ENCODE data around the gene PDGFRA.

The PDGFRA gene

GRCh38 chr4:54228961-54229501, at the start of gene PDGFRA:
Gene PDGFRA (plus strand): TSS chr4:54229293. CDS start chr4:54258769, 29,476 bp downstream.
- TF ChIP-seq POLR2A (IDR thresholded peaks at IDR 0.05; ENCODE audit: low read length): no peak
- no peak for TF ChIP-seq GATA1 (IDR thresholded peaks at IDR 0.05; ENCODE audit: low read depth, low read length)
- no peak for DNase-seq

GRCh38 chr4:54184581-54184980, 44.5 kb upstream of the PDGFRA start:
- TF ChIP-seq POLR2A (IDR thresholded peaks at IDR 0.05; ENCODE audit: low read length) (no peak), GATA1 (IDR thresholded peaks at IDR 0.05; ENCODE audit: low read depth, low read length) (no peak)
- no peak for DNase-seq

GRCh38 chr4:54185044-54185780, 43.9 kb upstream of the PDGFRA start:
- TF ChIP-seq GATA1 (IDR thresholded peaks at IDR 0.05; ENCODE audit: low read depth, low read length): no peak
- no peak for TF ChIP-seq POLR2A (IDR thresholded peaks at IDR 0.05; ENCODE audit: low read length)
- peak; percentile 22 to 30 for DNase-seq

DNA sequence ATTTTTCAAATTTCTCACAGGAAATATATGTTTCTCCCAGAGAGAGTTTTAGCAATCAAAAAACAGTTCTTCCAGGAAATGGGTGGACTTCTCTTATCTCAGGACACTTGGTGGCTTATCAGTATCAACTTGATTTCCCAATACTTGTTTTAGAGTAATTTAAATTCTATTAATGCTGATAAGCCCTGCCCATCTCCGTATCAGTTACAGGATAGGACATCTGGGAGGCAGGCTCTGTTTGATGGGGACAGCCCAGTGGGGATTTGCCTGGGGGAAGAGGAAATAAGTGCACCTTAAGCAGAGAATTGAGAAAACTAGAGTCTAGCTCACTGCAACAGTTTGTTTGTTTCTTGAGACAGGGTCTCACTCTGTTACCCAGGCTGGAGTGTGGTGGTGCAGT, 43.2 kb upstream of the PDGFRA start:
- peak; percentile 37 to 78 for DNase-seq
- TF ChIP-seq POLR2A (IDR thresholded peaks at IDR 0.05; ENCODE audit: low read length) (no peak), GATA1 (IDR thresholded peaks at IDR 0.05; ENCODE audit: low read depth, low read length) (no peak)

- no peak for DNase-seq
- TF ChIP-seq POLR2A (IDR thresholded peaks at IDR 0.05; ENCODE audit: low read length) (no peak), GATA1 (IDR thresholded peaks at IDR 0.05; ENCODE audit: low read depth, low read length) (no peak)
Measured at GRCh38 chr4:54186371-54186770, 42.7 kb upstream of the PDGFRA start.

GRCh38 chr4:54187148-54187547, 41.9 kb upstream of the PDGFRA start:
- DNase-seq: no peak

DNA sequence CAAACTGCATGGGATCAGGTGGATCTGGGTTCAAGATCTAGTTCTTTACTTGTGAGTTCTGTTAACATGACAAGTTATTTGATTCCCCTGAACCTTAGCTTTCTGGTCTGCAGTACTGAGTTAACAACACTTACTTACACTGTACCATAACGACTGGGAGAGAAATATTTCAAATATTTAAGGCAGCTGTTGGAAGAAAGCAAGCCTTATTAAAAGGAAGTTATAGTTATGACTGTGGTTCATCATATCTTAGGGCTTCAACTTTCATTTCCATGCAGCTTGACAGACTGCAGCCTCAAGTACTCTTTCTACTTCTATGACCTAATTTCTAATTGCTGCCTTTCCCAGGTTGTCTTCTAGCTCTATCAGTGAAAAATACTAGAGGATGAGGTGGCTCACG, 40.0 kb upstream of the PDGFRA start:
- DNase-seq: no peak

More at GRCh38 chr4:54187148-54187547, 41.9 kb upstream of the PDGFRA start:
- TF ChIP-seq POLR2A (IDR thresholded peaks at IDR 0.05; ENCODE audit: low read length): no peak
- TF ChIP-seq GATA1 (IDR thresholded peaks at IDR 0.05; ENCODE audit: low read depth, low read length): no peak

DNA sequence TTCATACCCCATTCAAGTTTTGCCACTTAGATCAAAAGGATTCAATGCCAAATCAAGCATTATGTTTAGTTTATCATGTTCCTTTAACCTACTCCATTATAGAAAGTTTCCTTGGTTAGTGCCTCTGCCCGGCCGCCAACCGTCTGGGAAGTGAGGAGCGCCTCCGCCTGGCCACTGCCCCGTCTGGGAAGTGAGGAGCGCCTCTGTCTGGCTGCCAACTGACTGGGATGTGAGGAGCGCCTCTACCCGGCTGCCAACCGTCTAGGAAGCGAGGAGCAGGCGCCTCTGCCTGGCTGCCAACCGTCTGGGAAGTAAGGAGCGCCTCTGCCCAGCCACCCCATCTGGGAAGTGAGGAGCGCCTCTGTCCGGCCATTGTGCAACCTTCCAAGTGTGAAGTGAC, 36.3 kb upstream of the PDGFRA start:
- DNase-seq: no peak
- TF ChIP-seq GATA1 (IDR thresholded peaks at IDR 0.05; ENCODE audit: low read depth, low read length): no peak
- no peak for TF ChIP-seq POLR2A (IDR thresholded peaks at IDR 0.05; ENCODE audit: low read length)

More for the DNA sequence above, 40.0 kb upstream of the PDGFRA start:
- no peak for TF ChIP-seq GATA1 (IDR thresholded peaks at IDR 0.05; ENCODE audit: low read depth, low read length)
- no peak for TF ChIP-seq POLR2A (IDR thresholded peaks at IDR 0.05; ENCODE audit: low read length)

DNA sequence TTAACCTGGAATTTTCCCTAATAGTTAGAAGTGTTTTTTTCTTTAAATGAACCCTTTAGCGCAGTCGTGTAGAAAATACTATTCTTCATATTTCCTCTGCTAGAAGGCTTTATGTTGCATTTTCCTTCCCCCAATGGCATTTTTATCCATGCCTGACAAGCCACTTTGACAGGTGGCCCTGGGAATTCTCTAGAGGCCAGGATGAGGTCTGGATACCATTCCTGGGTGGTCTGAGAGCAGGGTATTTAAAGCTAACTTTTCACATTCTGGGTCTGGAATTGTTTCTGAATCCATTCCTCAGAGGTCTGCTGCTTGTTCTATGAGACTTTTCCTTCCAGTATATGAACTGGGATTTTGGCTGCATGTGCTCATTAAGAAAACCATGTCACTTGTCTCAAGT, 31.2 kb upstream of the PDGFRA start:
- no peak for DNase-seq
- TF ChIP-seq GATA1 (IDR thresholded peaks at IDR 0.05; ENCODE audit: low read depth, low read length): no peak
- no peak for TF ChIP-seq POLR2A (IDR thresholded peaks at IDR 0.05; ENCODE audit: low read length)

GRCh38 chr4:54199919-54200318, 29.2 kb upstream of the PDGFRA start:
- TF ChIP-seq GATA1 (IDR thresholded peaks at IDR 0.05; ENCODE audit: low read depth, low read length): no peak
- TF ChIP-seq POLR2A (IDR thresholded peaks at IDR 0.05; ENCODE audit: low read length): no peak
- DNase-seq: no peak

DNA sequence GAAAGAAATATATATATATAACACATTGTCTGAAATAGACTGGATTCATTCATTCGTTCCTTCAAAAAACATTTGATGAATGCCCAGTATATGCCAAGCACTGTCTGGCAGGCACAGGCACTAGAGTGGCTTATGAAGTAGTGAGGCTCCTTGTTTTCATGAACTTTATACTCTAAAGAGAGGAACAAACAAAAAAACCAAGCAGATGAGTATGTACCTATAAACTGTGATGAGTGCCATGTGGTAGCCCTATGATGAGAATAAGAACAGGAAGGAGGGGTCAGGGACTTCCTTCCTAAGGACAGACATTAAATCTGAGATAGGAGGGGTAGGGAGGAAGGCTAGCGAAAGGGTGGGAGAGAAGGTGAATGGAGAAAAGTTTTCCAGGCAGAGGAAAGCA, 19.5 kb upstream of the PDGFRA start:
- TF ChIP-seq POLR2A (IDR thresholded peaks at IDR 0.05; ENCODE audit: low read length) (no peak), GATA1 (IDR thresholded peaks at IDR 0.05; ENCODE audit: low read depth, low read length) (no peak)
- no peak for DNase-seq

DNA sequence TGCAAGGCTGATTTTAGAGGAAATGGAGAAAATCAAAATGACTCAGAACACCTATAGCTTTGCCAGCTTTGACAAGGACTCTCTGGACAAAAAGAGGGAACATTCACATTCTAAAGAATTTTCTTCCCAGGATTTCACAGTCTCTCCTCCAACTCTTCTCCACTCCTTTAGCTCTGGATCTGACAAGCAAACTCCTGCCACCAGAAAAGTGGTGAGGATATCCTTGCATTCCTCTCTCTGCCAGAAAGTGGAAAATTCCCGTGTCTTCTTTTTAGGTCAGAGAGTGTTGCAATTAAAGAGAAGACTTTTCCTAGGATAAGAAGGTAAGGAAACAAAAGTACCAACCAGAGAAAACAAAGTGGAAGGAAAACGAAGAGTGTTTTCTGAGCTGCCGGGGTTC, 16.1 kb upstream of the PDGFRA start:
- no peak for DNase-seq
- TF ChIP-seq POLR2A (IDR thresholded peaks at IDR 0.05; ENCODE audit: low read length) (no peak), GATA1 (IDR thresholded peaks at IDR 0.05; ENCODE audit: low read depth, low read length) (no peak)

- no peak for DNase-seq
- TF ChIP-seq POLR2A (IDR thresholded peaks at IDR 0.05; ENCODE audit: low read length) (no peak), GATA1 (IDR thresholded peaks at IDR 0.05; ENCODE audit: low read depth, low read length) (no peak)
Measured at GRCh38 chr4:54213761-54214160, 15.3 kb upstream of the PDGFRA start.

GRCh38 chr4:54215379-54216077, 13.6 kb upstream of the PDGFRA start:
- TF ChIP-seq GATA1 (IDR thresholded peaks at IDR 0.05; ENCODE audit: low read depth, low read length) (no peak), POLR2A (IDR thresholded peaks at IDR 0.05; ENCODE audit: low read length) (no peak)
- no peak for DNase-seq

All from erythroblast (primary cell).